Stimulated activated CD8-positive, alpha-beta memory T cell treated with anti-CD3 and anti-CD28 coated beads, Interleukin-15, amount 100 ng/mL, for 1 hour (primary cell): Measurements from ENCODE around the gene RIC1.
"Not testable (repeated sequence)": the region's sequence is repeated elsewhere in the genome, so short reads cannot be mapped to it uniquely, and the experiment has no call there.

Experiments used
- DNase-seq: peaks from one replicate; pipeline ENCODE4 v3.0.0-alpha.2; 2020; ENCODE audit warnings: low read depth

Gene RIC1

DNA sequence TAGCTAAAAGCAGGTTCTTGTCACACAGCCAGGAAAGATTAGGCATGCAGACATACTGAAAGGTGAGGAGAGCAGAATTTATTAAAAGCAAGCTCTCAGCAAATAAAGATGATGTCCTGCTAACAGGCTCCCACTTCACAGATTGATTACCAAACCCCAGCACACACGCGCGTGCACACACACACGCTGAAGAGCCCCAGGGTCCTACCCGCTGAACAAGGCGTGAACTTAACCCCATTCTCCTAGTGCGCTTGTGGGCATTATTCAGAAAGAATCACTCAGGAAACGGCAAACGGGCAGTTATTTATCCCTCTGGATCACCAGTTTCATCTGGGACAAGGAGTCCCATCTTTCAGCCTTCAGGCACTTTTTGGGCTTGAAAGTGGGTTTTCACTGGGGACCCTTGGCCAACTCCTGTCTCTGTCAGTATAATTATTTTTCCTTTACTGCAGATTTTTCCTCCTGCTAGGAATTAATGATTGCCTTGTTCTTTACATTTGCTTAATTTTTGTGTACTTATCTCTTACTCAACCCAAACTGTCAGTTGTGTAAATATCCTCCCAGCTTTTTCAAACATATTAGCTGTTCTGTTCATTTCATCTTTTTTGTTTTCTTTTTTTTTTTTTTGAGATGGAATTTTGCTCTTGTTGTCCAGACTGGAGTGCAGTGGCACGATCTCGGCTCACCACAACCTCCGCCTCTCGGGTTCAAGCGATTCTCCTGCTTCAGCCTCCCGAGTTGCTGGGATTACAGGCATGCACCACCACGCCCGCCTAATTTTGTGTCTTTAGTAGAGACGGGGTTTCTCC lies 92.6 kb downstream of the RIC1 start:
- DNase-seq = no peak

DNA sequence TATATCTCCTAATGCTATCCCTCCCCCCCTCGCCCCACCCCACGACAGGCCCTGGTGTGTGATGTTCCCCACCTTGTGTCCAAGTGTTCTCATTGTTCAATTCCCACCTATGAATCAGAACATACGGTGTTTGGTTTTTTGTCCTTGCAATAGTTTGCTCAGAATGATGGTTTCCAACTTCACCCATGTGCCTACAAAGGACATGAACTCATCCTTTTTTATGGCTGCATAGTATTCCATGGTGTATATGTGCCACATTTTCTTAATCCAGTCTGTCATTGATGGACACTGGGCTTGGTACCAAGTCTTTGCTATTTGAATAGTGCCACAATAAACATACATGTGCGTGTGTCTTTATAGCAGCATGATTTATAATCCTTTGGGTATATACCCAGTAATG lies 93.8 kb downstream of the RIC1 start:
- not testable (repeated sequence) for DNase-seq

DNA sequence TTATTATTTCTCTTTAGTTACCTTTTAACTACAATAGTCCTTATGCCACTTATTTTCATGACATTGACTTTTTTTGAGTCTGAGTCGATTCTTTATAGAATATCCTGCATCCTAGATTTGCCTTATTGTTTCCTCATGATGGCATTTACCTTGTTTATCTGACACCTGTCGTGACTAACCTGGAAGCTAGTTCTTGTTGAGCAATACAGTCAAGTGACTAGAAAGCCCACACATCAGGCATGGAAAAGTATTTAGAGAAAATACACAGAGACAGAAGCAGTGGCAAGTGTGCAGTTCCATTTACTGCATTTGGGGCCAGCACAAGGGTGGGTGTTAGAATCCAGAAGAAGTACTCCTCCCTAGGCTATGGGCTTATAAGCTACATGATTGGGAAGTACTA lies 106.2 kb downstream of the RIC1 start:
- no peak for DNase-seq

DNA sequence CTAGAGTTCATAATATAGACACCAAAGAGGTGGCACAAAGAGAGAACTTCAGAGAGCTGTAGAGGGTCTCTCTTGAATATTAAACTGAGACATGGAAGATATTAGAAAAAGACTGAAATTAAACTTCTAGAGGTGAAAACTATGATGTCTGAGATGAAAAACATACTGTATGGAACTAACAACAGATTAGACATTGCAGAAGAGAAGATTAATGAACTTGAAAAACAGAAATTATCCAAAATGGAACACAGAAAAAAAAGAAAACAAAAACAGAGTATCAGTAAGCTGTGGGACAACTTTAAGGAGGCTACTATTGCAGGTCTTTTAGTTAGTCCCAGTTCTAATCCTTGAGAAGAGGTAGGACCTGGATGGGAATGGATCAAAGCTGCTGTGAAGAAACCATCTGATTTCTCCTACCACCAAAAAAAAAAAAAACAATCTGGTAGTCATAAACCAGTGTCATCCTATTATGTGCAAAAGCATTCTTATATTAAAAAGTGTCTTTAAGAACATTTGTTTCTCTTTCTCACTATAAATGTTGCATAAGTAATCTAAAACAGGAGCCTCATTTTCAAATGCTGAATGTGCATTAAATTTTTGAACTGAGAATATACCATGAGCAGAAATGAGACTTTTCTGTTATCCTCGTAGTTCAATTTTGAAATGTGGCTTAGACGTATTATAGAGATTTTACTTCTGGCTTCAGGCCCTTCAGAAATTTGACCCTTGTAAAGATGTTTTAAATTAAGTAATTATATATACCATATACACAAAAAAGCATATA lies 107.8 kb downstream of the RIC1 start:
- DNase-seq = no peak

DNA sequence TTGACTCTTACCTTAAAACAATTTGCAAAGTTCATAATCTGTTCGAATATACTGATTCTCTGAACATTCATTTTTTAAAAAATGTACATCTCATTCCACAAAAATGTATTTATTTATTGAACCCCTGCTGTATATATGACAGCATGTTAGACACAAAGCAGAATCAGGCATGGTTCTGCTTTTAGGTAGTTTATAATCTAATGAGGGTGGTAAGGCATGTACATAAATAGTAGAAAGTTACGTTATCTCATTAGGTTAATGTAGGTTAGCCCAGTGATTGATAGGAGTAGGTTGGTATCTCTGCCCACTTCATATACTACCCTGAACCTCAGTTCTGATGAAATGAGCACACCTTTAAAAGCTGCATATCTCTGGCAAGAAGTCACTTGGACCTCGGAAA lies 114.2 kb downstream of the RIC1 start:
- no peak for DNase-seq

DNA sequence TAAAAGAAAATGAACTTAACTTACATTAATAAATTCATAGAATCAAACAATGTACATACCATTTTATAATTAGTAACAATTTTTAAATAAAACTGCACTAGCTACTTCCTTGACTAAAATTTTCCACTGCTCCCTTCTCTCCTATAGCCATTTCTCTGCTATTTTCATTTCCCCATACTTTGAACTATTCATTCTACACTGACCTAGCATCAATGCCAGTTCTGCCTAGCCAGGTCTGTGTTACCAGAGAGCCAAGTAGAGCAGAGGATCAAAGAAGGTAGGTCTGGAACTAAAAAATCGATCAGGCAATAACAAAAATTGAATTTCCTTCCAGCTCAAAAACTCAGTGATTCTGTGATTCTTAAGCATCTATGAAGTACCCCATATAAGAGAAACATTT lies 119.5 kb downstream of the RIC1 start:
- no peak for DNase-seq

DNA sequence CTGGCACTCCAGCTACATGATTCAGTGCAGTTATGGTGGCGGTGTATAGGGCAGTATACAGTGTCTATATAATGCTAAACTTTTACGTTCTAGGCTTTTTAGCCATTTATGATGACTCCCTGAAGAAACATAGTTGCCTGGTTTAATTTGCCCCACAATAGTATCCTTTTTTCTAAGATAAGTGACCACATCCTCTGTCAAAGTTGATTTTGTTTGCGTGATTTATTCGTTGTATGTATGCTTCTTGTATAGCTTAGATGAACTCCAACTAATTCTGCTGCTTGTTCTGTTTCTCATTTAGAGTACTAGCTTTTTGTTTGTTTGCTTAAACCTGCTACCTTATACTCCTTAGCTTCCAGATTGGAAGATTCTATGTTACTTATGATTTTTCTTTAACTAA lies 120.4 kb downstream of the RIC1 start:
- no peak for DNase-seq

DNA sequence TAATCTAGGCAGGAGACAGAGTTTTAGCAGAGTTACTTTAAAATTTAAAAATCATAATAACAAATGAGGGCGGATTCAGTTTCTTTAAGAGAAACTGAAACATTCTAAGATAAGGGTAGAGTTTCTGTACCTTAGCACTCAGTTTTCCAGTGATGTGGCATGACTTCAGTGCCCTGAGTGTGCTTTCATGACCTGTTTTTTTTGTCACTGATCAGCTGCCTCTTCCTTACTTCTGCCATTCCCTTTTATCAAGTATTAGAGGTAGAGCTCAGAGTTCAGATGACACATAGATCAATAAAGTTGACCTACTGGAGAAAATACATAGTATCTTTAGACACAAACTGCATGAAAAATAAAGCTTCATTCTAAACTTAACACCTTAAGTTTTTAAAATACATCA lies 121.7 kb downstream of the RIC1 start:
- no peak for DNase-seq

DNA sequence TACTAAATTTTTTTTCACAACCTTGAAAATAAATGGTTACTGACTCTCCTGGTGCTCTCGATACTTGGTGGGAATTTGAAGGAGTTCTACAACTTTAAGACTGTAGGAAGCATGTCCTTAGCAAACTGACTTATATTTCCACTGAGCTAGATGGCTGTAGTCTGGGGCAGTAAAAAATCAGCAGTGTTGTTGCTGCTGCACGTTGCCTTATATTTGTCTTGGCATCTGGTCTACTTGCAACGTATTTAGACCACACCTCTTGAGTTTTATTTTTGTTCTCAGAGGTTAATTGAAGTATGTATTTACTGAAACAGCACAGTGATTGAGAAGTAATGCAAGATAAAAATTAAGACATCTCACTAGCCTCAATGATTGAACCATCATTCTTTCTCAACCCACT lies 127.7 kb downstream of the RIC1 start:
- no peak for DNase-seq

DNA sequence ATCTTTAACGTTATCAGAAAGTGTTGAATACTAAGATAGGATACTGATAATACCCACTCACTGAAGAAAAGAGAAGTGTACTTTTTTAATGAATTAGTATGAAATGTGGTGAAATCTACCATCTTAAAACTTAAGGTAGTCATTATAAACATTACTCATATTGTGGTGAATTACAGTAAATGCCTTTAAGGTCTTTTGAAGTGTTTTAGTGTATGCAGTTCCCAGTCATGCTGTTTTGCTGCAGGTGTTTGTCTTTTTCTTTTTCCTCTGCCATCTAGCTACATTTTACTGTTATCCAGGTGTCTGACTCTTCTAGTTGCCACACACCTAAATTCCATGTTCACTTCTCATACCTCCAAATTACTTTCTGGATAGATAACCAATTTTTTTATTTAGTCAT lies 131.4 kb downstream of the RIC1 start:
- no peak for DNase-seq

DNA sequence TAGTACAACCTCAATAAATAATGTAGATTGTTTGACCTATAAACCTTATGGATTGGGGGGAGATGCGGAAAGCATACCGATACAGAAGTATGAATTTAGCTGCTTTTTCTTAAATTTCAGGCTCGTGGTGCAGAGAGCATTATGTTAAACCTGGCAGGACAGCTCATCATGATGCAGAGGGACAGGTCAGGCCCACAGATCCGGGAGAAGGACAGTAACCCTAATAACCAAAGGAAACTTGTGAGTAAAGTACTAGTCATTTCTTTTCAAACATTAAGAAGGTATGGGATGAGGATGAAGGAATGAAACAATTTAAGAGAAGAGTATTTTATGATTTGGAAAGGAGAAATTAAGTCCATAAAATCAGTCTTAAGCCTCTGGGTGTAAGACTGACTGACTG lies 133.5 kb downstream of the RIC1 start:
- no peak for DNase-seq

DNA sequence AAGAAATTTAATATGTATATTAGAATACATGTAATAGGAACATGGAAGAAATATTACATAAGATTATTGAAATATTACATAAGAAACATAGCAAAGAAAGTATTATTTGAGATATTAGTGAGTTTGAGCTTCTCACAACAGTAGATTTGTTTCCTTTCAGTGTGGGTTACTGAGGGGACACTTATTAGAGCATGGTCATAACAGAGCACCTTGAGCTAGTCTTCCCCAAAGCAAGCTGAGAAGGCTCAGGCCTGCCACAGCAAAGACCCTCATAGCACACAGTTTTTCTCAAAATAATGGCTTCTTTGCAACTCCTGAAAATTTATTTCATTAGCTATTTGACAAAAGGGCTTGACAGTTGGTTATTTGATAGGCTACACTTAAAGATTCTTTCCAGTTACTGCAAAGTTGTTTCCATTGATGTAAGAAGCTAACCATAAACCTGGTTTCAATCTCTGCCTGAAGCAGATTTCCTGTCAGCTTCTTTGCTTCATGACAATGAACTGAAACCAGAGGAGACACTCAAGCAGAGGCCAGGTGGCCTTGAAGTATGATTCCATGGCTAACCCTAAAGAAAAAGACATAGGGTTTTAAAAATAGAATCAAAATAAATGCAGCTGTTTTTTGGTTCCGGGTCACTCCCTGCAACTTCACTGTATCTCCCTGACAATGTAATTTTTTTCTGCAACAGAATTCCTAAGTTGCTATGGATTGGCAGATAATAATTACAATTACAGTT lies 135.4 kb downstream of the RIC1 start:
- DNase-seq = no peak

DNA sequence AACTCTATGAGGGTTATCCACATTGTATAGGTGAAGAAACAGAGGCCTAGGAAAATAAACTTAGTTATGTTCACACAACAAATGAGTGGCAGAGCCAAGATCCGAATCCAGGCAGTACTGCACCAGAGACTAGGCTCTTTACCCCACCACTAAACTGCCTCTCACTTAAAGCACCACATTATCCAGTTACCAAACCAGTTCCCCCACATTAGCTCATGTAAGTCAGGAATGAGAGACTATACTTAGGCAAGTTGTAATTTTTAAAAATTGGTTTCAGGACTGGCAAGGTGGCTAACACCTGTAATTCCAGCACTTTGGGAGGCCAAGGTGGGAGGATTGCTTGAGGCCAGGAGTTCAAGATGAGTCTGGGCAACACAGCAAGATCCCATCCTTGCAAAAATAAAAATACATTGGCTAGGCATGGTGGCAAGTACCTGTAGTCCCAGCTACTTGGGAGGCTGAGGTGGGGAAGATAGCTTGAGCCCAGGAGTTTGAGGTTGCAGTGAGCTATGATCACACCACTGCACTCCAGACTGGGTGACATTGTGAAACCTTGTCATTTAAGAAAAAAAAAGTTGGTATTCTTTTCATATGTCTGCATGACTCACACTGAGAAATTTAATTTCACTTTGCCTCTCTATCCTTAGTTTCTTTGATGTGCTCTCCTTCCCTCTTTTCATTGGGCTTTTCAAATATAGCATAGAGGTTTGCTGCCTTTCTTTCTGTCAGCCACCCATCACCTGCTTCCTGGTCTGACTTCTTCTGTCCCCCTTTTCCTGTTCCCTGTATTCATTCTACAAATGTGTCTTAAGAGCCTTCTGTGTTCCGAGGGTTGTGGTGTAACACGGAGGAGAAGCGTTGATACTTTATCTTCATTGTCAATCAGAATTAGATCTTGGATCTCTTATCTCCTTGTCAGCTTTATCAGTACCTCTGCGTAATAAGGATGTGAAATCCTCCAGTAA lies 139.3 kb downstream of the RIC1 start:
- no peak for DNase-seq

DNA sequence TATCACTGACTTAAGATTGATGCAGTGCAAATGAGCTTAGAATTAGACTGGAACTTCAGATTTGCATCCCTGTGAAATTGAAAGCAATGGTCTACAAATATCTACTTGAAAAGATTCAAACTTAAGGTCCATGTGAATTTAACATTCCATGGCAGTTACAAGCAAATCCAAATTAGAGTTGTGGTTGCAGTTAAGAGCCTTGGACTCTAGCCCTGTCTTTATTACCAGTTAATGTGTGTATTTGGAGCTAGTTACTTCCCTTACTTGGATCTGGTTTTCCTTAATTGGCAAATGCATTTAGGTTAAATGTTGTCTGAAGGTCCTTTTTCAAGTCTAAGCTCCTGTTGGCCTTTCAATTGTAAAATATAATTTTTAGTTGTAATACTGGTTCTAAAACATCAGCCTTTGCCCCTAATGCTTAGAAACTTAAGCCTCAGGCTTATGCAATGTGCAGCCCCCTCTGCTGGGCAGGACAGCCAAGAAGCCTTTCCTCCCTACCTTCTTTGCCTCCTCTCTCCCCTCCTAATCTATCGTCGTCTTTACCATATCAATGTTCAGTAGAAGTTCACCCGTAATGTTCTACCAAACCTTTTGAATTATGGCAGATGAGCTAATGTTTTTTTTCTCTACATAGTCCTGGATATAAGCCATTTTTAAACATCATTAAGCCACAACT lies 144.6 kb downstream of the RIC1 start:
- no peak for DNase-seq

DNA sequence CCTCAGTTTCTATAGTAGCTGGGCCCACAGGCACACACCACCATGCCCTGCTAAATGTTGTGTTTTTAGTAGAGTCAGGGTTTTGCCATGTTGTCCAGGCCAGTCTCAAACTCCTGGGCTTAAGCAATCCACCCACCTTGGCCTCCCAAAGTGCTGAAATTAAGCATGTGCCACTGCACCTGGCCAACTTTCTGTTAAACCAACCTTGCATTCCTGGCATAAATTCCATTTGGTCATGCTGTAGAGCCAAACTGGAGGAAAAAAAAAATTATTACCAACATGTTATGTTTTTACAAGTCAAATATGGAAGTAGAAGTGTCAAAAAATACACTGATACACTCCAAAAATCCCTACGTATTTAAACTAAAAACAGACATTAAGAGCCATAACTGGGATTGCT lies 149.9 kb downstream of the RIC1 start:
- no peak for DNase-seq

DNA sequence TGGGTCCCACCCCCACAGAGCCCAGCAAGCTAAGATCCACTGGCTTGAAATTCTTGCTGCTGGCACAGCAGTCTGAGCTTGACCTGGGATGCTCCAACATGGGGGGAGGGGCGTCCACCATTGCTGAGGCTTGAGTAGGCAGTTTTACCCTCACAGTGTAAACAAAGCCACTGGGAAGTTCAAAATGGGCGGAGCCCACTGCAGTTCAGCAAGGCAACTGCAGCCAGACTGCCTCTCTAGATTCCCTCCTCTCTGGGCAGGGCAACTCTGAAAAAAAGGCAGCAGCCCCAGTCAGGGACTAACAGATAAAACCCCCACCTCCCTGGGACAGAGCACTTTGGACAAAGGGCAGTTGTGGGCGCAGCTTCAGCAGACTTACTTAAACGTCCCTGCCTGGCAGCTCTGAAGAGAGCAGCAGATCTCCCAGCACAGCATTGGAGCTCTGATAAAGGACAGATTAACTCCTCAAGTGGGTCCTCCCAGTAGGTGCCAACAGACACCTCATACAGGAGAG lies 150.9 kb downstream of the RIC1 start:
- not testable (repeated sequence) for DNase-seq

DNA sequence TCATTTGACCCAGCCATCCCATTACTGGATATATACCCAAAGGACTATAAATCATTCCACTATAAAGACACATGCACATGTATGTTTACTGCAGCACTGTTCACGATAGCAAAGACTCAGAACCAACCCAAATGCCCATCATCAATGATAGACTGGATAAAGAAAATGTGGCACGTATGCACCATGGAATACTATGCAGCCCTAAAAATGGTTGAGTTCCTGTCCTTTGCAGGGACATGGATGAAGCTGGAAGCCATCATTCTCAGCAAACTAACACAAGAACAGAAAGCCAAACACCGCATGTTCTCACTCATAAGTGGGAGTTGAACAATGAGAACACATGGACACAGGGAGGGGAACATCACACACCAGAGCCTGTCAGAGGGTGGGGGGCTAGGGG lies 154.5 kb downstream of the RIC1 start:
- not testable (repeated sequence) for DNase-seq

DNA sequence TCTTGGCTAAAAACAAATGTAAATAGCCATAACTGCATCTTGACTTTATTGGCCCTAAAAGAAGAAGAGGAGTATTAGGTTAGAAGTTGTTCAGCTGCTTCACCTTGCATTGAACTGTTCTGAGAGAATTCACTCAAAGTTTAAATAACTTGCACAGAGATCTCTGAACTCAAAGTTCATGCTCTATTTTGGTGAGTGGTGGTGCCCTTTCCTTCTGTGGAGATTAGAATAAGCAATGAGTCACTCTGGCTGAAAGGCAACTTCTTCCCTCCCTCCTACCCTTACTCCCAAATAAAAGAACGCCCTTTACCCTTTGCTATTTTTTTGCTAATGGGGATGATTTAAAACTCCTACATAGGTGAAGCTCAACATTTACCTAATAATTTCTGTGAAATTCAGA lies 155.1 kb downstream of the RIC1 start:
- DNase-seq = no peak

DNA sequence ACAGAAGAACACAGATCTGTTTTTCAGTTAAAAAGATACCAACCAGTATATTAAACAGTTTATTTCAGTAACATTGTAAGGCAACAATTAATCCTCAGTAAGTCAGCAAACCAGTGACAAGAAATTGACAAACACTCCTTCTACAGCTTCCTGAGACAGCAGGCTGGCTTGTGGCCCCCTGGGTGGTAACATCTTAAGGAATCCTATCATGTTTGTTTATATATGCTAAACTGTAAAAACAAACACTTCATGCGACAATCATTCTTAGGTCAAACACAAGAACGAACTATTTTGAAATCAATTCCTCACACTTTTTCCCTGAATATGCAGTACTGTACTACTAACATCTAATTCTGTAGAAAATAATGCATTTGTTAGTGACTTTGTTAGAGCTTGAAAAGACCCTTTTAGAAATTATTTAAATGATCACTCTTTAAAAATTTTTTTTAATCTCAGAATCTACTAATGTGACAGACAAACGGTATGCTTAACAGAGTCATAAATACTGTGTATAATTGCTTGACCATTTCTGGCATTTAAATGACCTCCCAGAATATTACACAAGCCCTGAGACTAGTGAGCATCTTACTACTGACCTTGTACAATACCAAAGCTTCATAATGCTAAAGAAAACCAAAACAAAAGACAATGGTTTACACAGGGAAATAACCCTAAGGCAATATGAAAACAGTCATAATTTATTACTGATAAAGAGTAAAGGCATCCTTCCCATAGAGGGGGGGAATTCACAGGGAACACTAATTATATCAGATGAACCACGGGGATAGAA lies 155.8 kb downstream of the RIC1 start:
- no peak for DNase-seq
